Panc1 (cell line): ENCODE data around the gene C10orf105.

Experiments used
- POLR2AphosphoS5 ChIP-seq: IDR thresholded peaks from 2 replicates; pipeline ENCODE4 v1.6.1; 2012; ENCODE audit warnings: mild to moderate bottlenecking, low read depth, low read length, moderate library complexity
- SIN3A ChIP-seq: IDR thresholded peaks from 2 replicates; pipeline ENCODE4 v1.6.1; 2012; ENCODE audit warnings: low read depth, mild to moderate bottlenecking, low read length, moderate library complexity, borderline replicate concordance; ENCODE audit not compliant: insufficient read depth
- TCF7L2 ChIP-seq: IDR thresholded peaks from 2 replicates; pipeline ENCODE4 v1.6.1; 2011; ENCODE audit warnings: mild to moderate bottlenecking, low read depth, low read length, inconsistent platforms
- TF ChIP-seq, protein P1 (sequence below): fragments of 450-650 bp; IDR thresholded peaks from 2 replicates; pipeline ENCODE4 v1.5.1; 2017; ENCODE audit warnings: mild to moderate bottlenecking
- TF ChIP-seq, protein P2 (sequence below), 2 experiments: IDR thresholded peaks; 2 replicates each; pipeline ENCODE4 v1.6.1; 2011 to 2012; ENCODE audit warnings: low read depth in 2 of 2, control low read depth in 1 of 2, low read length in 1 of 2, mild to moderate bottlenecking in 1 of 2, moderate library complexity in 1 of 2; ENCODE audit not compliant: insufficient read depth in 1 of 2

DNA sequence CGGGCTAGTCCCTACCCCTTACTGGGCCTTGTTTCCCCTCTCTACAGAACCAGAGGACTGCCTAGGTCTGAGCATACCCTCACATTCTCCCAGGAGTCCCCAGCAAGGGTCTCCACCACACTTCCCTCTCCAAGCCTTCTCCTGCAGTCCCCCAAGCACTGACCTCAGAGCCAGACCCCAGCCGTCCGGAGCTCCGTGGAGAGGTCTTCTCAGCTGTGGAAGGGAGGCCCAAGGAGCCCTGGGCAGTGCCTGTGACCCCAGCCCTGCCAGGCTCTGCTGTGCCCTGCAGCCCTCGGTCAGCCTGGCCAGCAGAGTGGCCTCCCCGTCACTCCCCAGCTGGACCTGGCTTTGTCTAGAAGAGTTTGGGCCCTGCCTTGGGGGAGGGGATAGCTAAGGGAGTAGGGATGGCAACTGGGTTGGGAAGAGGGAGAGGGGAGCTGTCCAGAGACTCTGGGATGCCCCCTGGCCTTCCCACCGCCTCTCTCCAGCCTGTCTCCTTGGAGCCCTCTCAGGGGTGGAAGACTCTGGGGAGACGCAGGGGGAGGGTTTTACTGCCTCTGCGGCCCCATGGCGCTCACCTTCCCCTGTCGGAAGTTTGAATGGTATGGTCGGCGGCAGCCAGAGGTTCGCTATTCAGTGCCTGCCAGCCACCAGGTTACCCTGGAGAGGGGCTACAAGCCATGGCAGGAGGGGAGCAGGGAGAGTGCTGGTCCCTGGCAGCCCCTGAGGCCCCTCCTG is at the start of gene C10orf105:
- TF ChIP-seq, protein P1, sequence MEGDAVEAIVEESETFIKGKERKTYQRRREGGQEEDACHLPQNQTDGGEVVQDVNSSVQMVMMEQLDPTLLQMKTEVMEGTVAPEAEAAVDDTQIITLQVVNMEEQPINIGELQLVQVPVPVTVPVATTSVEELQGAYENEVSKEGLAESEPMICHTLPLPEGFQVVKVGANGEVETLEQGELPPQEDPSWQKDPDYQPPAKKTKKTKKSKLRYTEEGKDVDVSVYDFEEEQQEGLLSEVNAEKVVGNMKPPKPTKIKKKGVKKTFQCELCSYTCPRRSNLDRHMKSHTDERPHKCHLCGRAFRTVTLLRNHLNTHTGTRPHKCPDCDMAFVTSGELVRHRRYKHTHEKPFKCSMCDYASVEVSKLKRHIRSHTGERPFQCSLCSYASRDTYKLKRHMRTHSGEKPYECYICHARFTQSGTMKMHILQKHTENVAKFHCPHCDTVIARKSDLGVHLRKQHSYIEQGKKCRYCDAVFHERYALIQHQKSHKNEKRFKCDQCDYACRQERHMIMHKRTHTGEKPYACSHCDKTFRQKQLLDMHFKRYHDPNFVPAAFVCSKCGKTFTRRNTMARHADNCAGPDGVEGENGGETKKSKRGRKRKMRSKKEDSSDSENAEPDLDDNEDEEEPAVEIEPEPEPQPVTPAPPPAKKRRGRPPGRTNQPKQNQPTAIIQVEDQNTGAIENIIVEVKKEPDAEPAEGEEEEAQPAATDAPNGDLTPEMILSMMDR = no peak
- TF ChIP-seq, protein P2, sequence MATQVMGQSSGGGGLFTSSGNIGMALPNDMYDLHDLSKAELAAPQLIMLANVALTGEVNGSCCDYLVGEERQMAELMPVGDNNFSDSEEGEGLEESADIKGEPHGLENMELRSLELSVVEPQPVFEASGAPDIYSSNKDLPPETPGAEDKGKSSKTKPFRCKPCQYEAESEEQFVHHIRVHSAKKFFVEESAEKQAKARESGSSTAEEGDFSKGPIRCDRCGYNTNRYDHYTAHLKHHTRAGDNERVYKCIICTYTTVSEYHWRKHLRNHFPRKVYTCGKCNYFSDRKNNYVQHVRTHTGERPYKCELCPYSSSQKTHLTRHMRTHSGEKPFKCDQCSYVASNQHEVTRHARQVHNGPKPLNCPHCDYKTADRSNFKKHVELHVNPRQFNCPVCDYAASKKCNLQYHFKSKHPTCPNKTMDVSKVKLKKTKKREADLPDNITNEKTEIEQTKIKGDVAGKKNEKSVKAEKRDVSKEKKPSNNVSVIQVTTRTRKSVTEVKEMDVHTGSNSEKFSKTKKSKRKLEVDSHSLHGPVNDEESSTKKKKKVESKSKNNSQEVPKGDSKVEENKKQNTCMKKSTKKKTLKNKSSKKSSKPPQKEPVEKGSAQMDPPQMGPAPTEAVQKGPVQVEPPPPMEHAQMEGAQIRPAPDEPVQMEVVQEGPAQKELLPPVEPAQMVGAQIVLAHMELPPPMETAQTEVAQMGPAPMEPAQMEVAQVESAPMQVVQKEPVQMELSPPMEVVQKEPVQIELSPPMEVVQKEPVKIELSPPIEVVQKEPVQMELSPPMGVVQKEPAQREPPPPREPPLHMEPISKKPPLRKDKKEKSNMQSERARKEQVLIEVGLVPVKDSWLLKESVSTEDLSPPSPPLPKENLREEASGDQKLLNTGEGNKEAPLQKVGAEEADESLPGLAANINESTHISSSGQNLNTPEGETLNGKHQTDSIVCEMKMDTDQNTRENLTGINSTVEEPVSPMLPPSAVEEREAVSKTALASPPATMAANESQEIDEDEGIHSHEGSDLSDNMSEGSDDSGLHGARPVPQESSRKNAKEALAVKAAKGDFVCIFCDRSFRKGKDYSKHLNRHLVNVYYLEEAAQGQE (IDR thresholded peaks at IDR 0.05; ENCODE audit: insufficient read depth in 1 of 2, low read depth in 2 of 2, low read length in 1 of 2) = no peak
- TF ChIP-seq TCF7L2 (no peak), POLR2AphosphoS5 (no peak), SIN3A (no peak)
